Activated T-cell treated with anti-CD3 and anti-CD28 coated beads for 24 hours (primary cell): ENCODE results near the gene TMEM209.
"Not testable (repeated sequence)": the region's sequence is repeated elsewhere in the genome, so short reads cannot be mapped to it uniquely, and the experiment has no call there.

ENCODE experiments used
- DNase-seq: peaks from one replicate; pipeline ENCODE4 v3.0.0-alpha.2; 2020; ENCODE audit warnings: low read depth

TMEM209 gene

GRCh38 chr7:130218806-130219620 lies 13.8 kb upstream of the TMEM209 start:
- no peak for DNase-seq

DNA sequence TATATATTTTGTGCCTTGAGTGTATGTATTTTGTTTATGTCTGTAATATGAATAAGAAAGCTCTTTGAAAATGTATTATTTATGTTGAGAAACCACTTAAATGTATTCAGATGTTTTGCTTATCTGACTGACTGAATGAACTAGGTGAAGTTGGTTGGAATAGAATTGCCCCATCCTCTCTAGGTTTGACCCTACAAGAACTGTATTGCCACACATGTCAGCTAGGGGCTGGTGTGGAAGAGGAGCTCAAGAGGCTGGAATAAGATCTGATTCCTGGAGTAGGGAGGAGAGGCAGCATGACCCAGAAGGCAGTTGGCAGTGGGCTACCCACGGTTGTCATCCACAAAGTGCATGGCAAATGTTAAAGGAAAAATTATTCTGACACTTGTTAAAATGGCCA lies 11.5 kb upstream of the TMEM209 start:
- no peak for DNase-seq

GRCh38 chr7:130216025-130216424 lies 10.8 kb upstream of the TMEM209 start:
- DNase-seq: no peak

DNA sequence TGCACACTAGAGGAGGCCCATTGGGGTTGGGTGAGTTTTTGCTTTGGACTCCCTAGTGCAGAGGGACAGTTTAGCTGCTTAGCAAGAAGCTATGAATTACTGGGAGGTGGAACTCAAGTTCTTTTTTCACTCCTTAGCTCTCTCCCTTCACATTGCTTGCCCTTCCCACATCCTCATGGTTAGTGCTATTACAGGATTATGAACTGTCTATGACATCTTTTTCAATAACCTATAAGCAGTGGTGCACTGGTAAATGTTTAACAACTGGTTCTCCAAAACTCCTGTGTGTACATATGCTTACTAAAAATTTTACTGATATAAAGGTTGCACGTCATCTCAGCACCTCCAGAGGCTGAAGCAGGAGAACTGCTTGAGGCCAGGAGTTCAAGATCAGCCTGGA lies 8.6 kb upstream of the TMEM209 start:
- DNase-seq: no peak

DNA sequence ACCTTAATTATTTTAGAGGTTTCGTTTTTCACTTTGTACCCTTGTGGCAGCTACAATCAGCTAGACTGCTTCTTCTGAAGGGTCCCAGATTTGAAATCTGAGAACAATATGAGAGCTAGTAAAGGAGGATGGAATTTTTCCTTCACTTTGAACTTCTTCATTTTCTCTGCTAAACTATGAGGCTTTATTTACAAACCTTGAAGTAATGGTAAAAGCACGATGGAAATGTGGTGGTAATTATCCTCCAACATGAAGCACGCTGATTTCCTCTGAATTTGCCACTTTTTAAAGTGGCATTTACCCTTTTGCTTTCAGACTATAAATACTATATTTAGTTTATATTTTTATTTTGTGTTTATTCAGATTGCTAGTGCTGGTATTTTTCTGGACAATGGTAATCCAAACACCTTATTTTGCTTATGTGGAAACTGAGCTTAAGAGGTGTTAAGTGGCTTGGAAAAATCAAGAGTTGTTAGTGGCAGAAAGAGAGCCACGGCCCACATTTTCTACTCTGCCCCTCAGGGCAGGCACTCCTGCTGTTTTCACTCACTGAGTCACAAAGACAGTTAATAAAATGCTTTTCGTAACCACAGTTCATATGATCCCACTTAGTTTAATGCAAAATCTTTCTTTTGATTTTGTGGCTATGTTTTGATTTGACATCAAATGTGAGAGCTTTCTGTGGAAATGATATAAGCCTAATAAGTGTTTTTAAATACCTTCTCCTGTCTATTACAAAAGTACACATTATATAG lies 5.2 kb upstream of the TMEM209 start:
- no peak for DNase-seq

GRCh38 chr7:130208516-130208915 lies 3.3 kb upstream of the TMEM209 start:
- DNase-seq: no peak

- DNase-seq: no peak
Measured at GRCh38 chr7:130207642-130208041, 2.4 kb upstream of the TMEM209 start, which contains the start of gene SSMEM1. TSS of gene SSMEM1 (plus strand) at chr7:130207860. CDS start at chr7:130207911, 51 bp downstream.

GRCh38 chr7:130207033-130207432 lies 1.8 kb upstream of the TMEM209 start:
- no peak for DNase-seq

DNA sequence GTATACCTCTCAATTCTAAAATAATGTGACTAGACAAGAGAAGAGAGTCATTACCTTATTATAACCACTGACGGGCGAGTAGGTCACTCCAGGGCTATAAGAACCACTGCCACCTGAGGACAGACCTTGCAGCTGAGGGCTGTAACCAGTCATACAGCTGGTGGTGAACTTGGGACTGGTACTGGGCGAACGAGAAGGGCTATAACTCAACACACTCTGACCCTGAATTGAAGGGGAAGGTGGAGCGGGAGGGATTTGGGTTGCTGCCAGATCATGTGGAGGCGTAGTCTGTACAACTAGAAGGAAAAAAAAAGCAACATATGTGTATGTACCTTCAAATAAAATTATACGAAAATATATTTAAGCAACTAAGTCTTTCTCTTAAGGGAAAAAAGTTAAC lies 3.4 kb downstream of the TMEM209 start:
- DNase-seq: no peak

DNA sequence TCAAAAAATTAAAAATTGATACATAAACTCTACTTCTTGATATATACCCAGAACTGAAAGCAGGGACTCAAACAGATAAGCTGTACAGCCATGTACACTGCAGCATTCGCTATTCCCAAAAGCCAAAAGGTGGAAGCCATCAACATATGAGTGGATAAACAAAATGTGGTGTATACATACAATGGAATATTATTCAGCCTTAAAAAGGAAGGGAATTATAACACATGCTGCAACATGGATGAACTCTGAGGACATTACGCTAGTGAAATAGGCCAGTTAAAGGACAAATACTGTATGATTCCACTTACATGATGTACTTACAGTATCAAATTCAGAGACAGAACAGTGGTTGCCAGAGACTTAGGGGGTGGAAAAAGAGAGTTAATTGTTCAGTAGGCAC lies 8.1 kb downstream of the TMEM209 start:
- no peak for DNase-seq

DNA sequence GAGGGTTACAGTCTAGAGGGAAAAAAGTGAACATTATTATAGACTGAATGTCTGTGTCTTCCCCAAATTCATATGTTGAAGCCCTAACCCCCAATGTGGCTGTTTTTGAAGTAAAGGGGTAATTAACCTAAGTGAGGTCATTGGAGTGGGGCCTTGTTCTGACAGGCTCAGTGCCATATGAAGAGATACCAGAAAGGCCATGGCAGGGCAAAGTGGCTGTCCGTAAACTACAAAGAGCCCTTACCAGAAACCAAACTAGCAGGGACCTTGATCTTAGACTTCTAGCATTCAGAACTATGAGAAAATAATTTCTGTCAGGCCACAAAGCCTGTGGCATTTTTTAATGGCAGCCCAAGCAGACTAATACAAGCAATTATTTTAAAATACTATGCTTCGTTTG lies 8.7 kb downstream of the TMEM209 start:
- no peak for DNase-seq

- no peak for DNase-seq
Measured at GRCh38 chr7:130195396-130195795, 9.8 kb downstream of the TMEM209 start.

DNA sequence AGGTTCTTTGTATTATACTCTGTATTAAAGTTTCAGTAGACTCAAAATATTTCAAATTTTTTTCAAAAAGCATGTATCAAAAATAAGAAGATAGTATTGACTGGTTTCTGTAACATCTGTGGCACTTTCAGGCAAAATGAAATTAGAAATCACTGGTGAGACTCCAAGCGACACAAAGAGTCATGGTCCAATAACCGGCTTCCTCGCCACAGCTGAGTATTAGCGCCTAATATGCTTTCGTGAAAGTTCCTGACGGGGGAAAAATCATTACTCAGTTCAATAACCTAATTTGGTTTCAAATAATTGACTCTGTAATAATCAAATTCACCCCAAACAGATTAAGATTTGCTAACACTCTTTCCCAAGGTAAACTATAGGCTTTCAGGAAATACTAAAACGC lies 13.4 kb downstream of the TMEM209 start:
- DNase-seq: no peak

- no peak for DNase-seq
Measured at GRCh38 chr7:130189343-130189742, 15.9 kb downstream of the TMEM209 start.

GRCh38 chr7:130187360-130187759 lies 17.8 kb downstream of the TMEM209 start:
- DNase-seq: no peak

DNA sequence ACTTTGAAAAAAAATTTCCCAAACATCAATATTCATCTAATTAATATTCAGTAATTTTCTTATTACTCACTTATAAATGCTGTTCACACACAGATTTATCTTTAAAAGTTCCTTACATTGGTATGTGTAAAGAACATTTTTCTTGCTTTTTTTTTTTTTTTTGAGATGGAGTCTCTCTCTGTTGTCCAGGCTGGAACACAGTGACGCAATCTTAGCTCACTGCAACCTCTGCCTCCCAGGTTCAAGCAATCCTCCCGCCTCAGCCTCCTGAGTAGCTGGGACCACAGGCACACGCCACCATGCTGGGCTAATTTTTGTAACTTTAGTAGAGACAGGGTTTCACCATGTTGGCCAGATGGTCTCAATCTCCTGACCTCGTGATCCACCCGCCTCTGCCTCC lies 20.9 kb downstream of the TMEM209 start:
- DNase-seq: not testable (repeated sequence)

DNA sequence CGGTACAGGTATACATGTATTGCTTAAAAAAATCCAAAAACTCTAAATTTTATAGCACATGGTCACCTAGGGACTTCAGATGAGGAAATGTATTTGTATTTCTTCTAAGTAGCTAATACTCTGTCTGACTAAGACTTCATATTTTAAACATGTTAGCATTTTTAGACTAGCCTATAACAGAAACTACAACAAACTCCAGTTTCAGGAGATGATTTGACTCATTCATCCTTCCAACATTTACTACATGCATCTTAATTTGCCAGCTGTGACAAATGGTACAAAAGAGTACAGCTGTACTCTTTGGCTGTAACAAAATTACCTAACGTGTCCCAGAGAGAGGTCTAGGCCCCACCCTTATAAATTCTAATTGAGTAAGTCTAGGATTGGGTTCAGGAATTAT lies 22.2 kb downstream of the TMEM209 start:
- DNase-seq: no peak

DNA sequence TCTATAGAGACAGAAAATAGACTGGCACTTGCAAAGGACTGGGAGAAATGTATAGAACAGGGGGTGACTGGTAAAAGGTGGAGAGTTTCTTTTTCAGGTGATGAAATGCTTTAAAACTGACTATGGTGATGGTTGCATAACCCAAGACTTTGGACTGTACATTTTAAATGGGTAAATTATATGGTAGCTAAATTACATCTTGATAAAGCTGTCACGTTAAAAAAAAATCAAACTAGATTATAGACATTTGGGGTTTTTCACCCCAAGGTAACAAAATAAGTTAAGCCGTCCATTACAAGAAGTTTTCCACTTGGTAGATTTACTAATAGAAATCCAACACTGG lies 24.0 kb downstream of the TMEM209 start:
- DNase-seq: no peak

DNA sequence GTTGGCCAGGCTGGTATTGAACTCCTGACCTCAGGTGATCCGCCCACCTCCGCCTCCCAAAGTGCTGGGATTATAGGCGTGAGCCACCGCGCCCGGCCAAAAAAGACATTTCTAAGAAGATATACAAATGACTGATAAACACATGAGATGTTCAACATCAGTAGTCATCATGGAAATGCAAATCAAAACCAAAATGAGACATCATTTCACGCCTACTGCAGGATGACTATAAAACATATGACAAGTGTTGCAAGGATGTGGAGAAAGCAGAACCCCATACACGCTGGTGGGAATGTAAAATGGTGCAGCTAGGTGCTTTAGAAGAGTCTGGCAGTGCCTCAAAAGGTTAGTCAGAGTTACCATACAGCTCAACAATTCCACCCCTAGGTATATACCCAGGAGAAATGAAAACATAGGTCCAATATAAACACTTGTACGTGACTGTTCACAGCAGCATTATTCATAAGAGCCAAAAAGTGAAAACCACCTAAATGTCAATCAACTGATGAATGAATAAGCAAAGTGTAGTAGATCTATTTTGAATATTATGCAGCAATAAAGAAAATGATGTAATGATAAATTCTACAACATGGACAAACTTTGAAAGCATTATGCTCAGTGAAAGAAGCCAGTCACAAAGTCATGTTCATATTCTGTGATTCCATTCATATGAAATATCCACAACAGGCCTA lies 24.5 kb downstream of the TMEM209 start:
- DNase-seq: peak; percentile 36

GRCh38 chr7:130179631-130180030 lies 25.6 kb downstream of the TMEM209 start:
- no peak for DNase-seq

- no peak for DNase-seq
Measured at GRCh38 chr7:130178251-130178650, 27.0 kb downstream of the TMEM209 start.

GRCh38 chr7:130174237-130174959 lies 30.8 kb downstream of the TMEM209 start:
- DNase-seq: no peak
